ENCODE data around the gene SHC3.

The SHC3 gene

GRCh38 chr9:89153232-89154017 is 25.2 kb downstream of the SHC3 start:
- FAIRE-seq: no peak

GRCh38 chr9:89149726-89150125 is 28.9 kb downstream of the SHC3 start:
- FAIRE-seq: no peak

- no peak for FAIRE-seq
These were observed 33.5 kb downstream of the SHC3 start for GRCh38 chr9:89145097-89145496.

- no peak for FAIRE-seq
These were observed 34.4 kb downstream of the SHC3 start for GRCh38 chr9:89144238-89144637.

GRCh38 chr9:89143266-89143665 is 35.4 kb downstream of the SHC3 start:
- FAIRE-seq: no peak

GRCh38 chr9:89139455-89139854 is 39.2 kb downstream of the SHC3 start:
- FAIRE-seq: no peak

- FAIRE-seq: no peak
These were observed 39.9 kb downstream of the SHC3 start for GRCh38 chr9:89138463-89139390.

- FAIRE-seq: no peak
These were observed 40.8 kb downstream of the SHC3 start for GRCh38 chr9:89137542-89138462.

GRCh38 chr9:89135591-89136166 is 42.9 kb downstream of the SHC3 start:
- FAIRE-seq: no peak

- FAIRE-seq: no peak
These were observed 43.9 kb downstream of the SHC3 start for GRCh38 chr9:89134709-89135108.

GRCh38 chr9:89122949-89123348 is 55.7 kb downstream of the SHC3 start:
- no peak for FAIRE-seq

GRCh38 chr9:89120704-89121103 is 57.9 kb downstream of the SHC3 start:
- no peak for FAIRE-seq

- FAIRE-seq: no peak
These were observed 61.8 kb downstream of the SHC3 start for GRCh38 chr9:89116805-89117192.

- no peak for FAIRE-seq
These were observed 62.4 kb downstream of the SHC3 start for GRCh38 chr9:89116064-89116804.

GRCh38 chr9:89115426-89115825 is 63.2 kb downstream of the SHC3 start:
- no peak for FAIRE-seq

GRCh38 chr9:89114741-89115140 is 63.9 kb downstream of the SHC3 start:
- no peak for FAIRE-seq

- no peak for FAIRE-seq
These were observed 64.8 kb downstream of the SHC3 start for GRCh38 chr9:89113851-89114250.

GRCh38 chr9:89112243-89112642 is 66.4 kb downstream of the SHC3 start:
- no peak for FAIRE-seq

GRCh38 chr9:89109666-89110065 is 69.0 kb downstream of the SHC3 start:
- no peak for FAIRE-seq

- FAIRE-seq: no peak
These were observed 71.2 kb downstream of the SHC3 start for GRCh38 chr9:89107406-89107805.

GRCh38 chr9:89106224-89106851 is 72.3 kb downstream of the SHC3 start:
- no peak for FAIRE-seq
